Measurements from ENCODE around the gene PRKCE.
"Not testable (repeated sequence)": the region's sequence is repeated elsewhere in the genome, so short reads cannot be mapped to it uniquely, and the experiment has no call there.

PRKCE gene

GRCh38 chr2:45917561-45918176 lies 266.2 kb downstream of the PRKCE start:
- DNase-seq: not testable (repeated sequence)

GRCh38 chr2:45918463-45919159 lies 267.1 kb downstream of the PRKCE start:
- no peak for DNase-seq

- DNase-seq: no peak
Measured at GRCh38 chr2:45919160-45919650, 267.7 kb downstream of the PRKCE start.

- no peak for DNase-seq
Measured at GRCh38 chr2:45919711-45920111, 268.2 kb downstream of the PRKCE start.

GRCh38 chr2:45921921-45922320 lies 270.4 kb downstream of the PRKCE start:
- DNase-seq: no peak

GRCh38 chr2:45922577-45922988 lies 271.1 kb downstream of the PRKCE start:
- no peak for DNase-seq

- DNase-seq: no peak
Measured at GRCh38 chr2:45923701-45924100, 272.2 kb downstream of the PRKCE start.

GRCh38 chr2:45925026-45925425 lies 273.6 kb downstream of the PRKCE start:
- no peak for DNase-seq

- DNase-seq: no peak
Measured at GRCh38 chr2:45925636-45926366, 274.3 kb downstream of the PRKCE start.

GRCh38 chr2:45928946-45929345 lies 277.5 kb downstream of the PRKCE start:
- no peak for DNase-seq

GRCh38 chr2:45929674-45930395 lies 278.4 kb downstream of the PRKCE start:
- DNase-seq: no peak

- DNase-seq: no peak
Measured at GRCh38 chr2:45930396-45930792, 278.9 kb downstream of the PRKCE start.

GRCh38 chr2:45932278-45932975 lies 281.0 kb downstream of the PRKCE start:
- DNase-seq: peak in 1 of 5 experiments; percentile 8

GRCh38 chr2:45935791-45936622 lies 284.5 kb downstream of the PRKCE start:
- peak in 2 of 5 experiments; percentile 2 to 55 for DNase-seq

GRCh38 chr2:45936623-45936979 lies 285.1 kb downstream of the PRKCE start:
- no peak for DNase-seq

- no peak for DNase-seq
Measured at GRCh38 chr2:45937990-45938389, 286.5 kb downstream of the PRKCE start.

- DNase-seq: no peak
Measured at GRCh38 chr2:45938649-45939511, 287.4 kb downstream of the PRKCE start.

- no peak for DNase-seq
Measured at GRCh38 chr2:45941531-45942236, 290.2 kb downstream of the PRKCE start.

GRCh38 chr2:45942237-45942738 lies 290.8 kb downstream of the PRKCE start:
- DNase-seq: no peak
